ENCODE measurements around the gene ZNF30. TPM values are rescaled to one million over a fixed set of nuclear protein-coding genes. Genes with fewer than 3 reads are reported as not detected.
"Not testable (repeated sequence)": the region's sequence is repeated elsewhere in the genome, so short reads cannot be mapped to it uniquely, and the experiment has no call there.

ZNF30 gene
- total and polyA plus RNA-seq, 7 donors = 0.86 to 6.6 (median 1.8) TPM

DNA sequence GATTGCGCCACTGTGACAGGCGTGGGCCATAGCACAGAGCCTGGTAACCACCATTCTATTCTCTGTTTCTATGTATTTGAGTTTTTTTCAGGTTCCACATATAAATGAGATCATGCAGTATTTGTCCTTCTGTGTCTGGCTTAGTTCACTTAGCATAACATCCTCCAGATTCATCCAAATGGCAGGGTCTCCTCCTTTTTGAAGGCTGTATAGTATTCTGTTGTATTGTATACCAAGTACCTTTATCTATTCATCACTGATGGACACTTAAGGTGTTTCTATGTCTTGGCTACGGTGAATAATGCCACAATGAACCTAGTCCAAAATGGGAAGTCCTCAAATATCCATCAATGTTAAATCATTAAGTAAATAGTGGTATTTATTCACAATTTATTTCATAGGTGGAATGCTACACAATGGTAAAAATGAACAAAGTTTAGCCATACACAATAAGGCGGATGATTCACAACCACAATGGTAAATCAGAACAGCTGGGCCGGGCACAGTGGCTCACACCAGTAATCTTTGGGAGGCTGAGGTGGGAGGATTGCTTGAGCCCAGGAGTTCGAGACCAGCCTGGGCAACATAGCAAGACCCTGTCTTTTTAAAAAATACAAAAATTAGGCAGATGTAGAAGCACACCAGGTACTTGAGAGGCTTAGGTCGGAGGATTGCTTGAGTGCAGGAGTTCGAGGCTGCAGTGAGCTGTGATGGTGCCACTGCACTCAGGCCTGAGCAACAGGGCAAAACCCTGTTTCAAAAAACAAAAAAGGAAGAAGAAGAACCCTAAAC lies 65.0 kb downstream of the ZNF30 start:
- no peaks in the 10 kb centered on the region for H3K4me1 ChIP-seq
- WGBS, 3 donors = 89 to 96% (median 90%) methylated on average over 8 of the region's 8 CpGs
- H3K9me3 ChIP-seq = no peaks in the 10 kb centered on the region
- H3K36me3 ChIP-seq (ENCODE audit: insufficient read depth in 1 of 2, low read depth in 1 of 2) = no peaks in the 10 kb centered on the region
- intact Hi-C loops (cut with DNase I) = no loop called here
- peak in 1 of 2 donors; percentile 8 for DNase-seq
- ATAC-seq = no peak
- no peaks in the 10 kb centered on the region for H3K27me3 ChIP-seq (ENCODE audit: insufficient read depth in 3 of 3, low read length in 2 of 3)
- no peak overlapping the region for H3K27ac ChIP-seq
- TF ChIP-seq, protein P1, sequence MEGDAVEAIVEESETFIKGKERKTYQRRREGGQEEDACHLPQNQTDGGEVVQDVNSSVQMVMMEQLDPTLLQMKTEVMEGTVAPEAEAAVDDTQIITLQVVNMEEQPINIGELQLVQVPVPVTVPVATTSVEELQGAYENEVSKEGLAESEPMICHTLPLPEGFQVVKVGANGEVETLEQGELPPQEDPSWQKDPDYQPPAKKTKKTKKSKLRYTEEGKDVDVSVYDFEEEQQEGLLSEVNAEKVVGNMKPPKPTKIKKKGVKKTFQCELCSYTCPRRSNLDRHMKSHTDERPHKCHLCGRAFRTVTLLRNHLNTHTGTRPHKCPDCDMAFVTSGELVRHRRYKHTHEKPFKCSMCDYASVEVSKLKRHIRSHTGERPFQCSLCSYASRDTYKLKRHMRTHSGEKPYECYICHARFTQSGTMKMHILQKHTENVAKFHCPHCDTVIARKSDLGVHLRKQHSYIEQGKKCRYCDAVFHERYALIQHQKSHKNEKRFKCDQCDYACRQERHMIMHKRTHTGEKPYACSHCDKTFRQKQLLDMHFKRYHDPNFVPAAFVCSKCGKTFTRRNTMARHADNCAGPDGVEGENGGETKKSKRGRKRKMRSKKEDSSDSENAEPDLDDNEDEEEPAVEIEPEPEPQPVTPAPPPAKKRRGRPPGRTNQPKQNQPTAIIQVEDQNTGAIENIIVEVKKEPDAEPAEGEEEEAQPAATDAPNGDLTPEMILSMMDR (IDR thresholded peaks at IDR 0.05) = no peak
- H3K4me3 ChIP-seq = no peak overlapping the region

GRCh38 chr19:34992582-34992981 lies 65.9 kb downstream of the ZNF30 start:
- H3K4me1 ChIP-seq; H3K27me3 ChIP-seq (ENCODE audit: insufficient read depth in 3 of 3, low read length in 2 of 3); H3K4me3 ChIP-seq; H3K27ac ChIP-seq; DNase-seq; H3K9me3 ChIP-seq; ATAC-seq; intact Hi-C loops (cut with DNase I); H3K36me3 ChIP-seq (ENCODE audit: insufficient read depth in 1 of 2, low read depth in 1 of 2): not testable (repeated sequence)
- WGBS, 3 donors = 84 to 94% (median 86%) methylated on average over 7 of the region's 7 CpGs

GRCh38 chr19:34994286-34994642 lies 67.6 kb downstream of the ZNF30 start:
- DNase-seq (no peak), ATAC-seq (peak in 2 of 4 donors; percentile 16 to 18)
- Histone ChIP-seq H3K4me3 (peak overlapping the region; percentile 62), H3K27me3 (ENCODE audit: insufficient read depth in 3 of 3, low read length in 2 of 3) (no peaks in the 10 kb centered on the region), H3K9me3 (no peaks in the 10 kb centered on the region), H3K4me1 (peaks cover 6% of the 10 kb centered on the region), H3K27ac (peak overlapping the region; percentile 81), H3K36me3 (ENCODE audit: insufficient read depth in 1 of 2, low read depth in 1 of 2) (no peaks in the 10 kb centered on the region)
- 48 to 59% (median 49%) methylated on average over 9 of the region's 9 CpGs for WGBS, 3 donors
- TF ChIP-seq, protein P1 (IDR thresholded peaks at IDR 0.05) = no peak
- intact Hi-C loops (cut with DNase I) = no loop called here

Other genes starting within 250 kb of the ZNF30 start
- gene SCGB2B2, start 249.7 kb upstream of the ZNF30 start, total RNA-seq = 1 to 10 TPM in 1 of 4 donors, under 1 TPM in 3; 0.17 to 1.0 (median 0.41) TPM
- 1 to 10 TPM in 1 of 3 donors, under 1 TPM in 2; 0.13 to 1.1 (median 0.14) TPM for gene SCGB2B2, start 249.7 kb upstream of the ZNF30 start, polyA plus RNA-seq
- gene ZNF302, start 249.2 kb upstream of the ZNF30 start, total RNA-seq = 10 to 100 TPM; 24.3 to 32.2 (median 27.2) TPM
- 10 to 100 TPM; 20.4 to 86.3 (median 21.7) TPM for gene ZNF302, start 249.2 kb upstream of the ZNF30 start, polyA plus RNA-seq
- 10 to 100 TPM; 15.4 to 21.2 (median 17.9) TPM for gene ZNF181, start 192.7 kb upstream of the ZNF30 start, total RNA-seq
- gene ZNF181, start 192.7 kb upstream of the ZNF30 start, polyA plus RNA-seq = 10 to 100 TPM in 2 of 3 donors, 1 to 10 TPM in 1; 7.8 to 47.2 (median 22.6) TPM
- 1 to 10 TPM; 1.7 to 3.8 (median 2.8) TPM for gene ZNF599, start 153.7 kb upstream of the ZNF30 start, total RNA-seq
- gene ZNF599, start 153.7 kb upstream of the ZNF30 start, polyA plus RNA-seq = 1 to 10 TPM; 1.6 to 5.6 (median 2.6) TPM
- 1 to 10 TPM; 1.5 to 4.2 (median 2.0) TPM for gene ZNF792, start 37.3 kb downstream of the ZNF30 start, total RNA-seq
- gene ZNF792, start 37.3 kb downstream of the ZNF30 start, polyA plus RNA-seq = 1 to 10 TPM in 1 of 3 donors, under 1 TPM in 2; 0.83 to 1.3 (median 0.93) TPM
- gene GRAMD1A, start 73.4 kb downstream of the ZNF30 start, total RNA-seq = 10 to 100 TPM; 36.3 to 55.0 (median 38.3) TPM
- 10 to 100 TPM; 15.6 to 33.4 (median 17.4) TPM for gene GRAMD1A, start 73.4 kb downstream of the ZNF30 start, polyA plus RNA-seq
- 100 to 1,000 TPM in 3 of 4 donors, 10 to 100 TPM in 1; 95.9 to 345 (median 218) TPM for gene SCN1B, start 103.6 kb downstream of the ZNF30 start, total RNA-seq
- gene SCN1B, start 103.6 kb downstream of the ZNF30 start, polyA plus RNA-seq = 100 to 1,000 TPM in 2 of 3 donors, 10 to 100 TPM in 1; 55.6 to 282 (median 248) TPM
- gene HPN, start 114.8 kb downstream of the ZNF30 start, total RNA-seq = 10 to 100 TPM in 2 of 4 donors, 1 to 10 TPM in 2; 2.5 to 17.7 (median 8.1) TPM
- gene HPN, start 114.8 kb downstream of the ZNF30 start, polyA plus RNA-seq = 10 to 100 TPM in 1 of 3 donors, 1 to 10 TPM in 2; 1.6 to 12.6 (median 5.2) TPM
- not detected for gene FXYD3, start 188.9 kb downstream of the ZNF30 start, total RNA-seq
- under 1 TPM; 0.10 to 0.38 (median 0.13) TPM for gene FXYD3, start 188.9 kb downstream of the ZNF30 start, polyA plus RNA-seq
- gene LGI4, start 208.2 kb downstream of the ZNF30 start, total RNA-seq = 10 to 100 TPM in 3 of 4 donors, 1 to 10 TPM in 1; 3.3 to 22.1 (median 17.3) TPM
- gene LGI4, start 208.2 kb downstream of the ZNF30 start, polyA plus RNA-seq = 10 to 100 TPM in 1 of 3 donors, 1 to 10 TPM in 2; 3.2 to 17.1 (median 9.5) TPM
- 100 to 1,000 TPM; 409 to 860 (median 548) TPM for gene FXYD1, start 211.9 kb downstream of the ZNF30 start, total RNA-seq
- 100 to 1,000 TPM; 210 to 581 (median 299) TPM for gene FXYD1, start 211.9 kb downstream of the ZNF30 start, polyA plus RNA-seq
- under 1 TPM in 3 of 4 donors, not detected in 1; 0.56 to 0.65 (median 0.58) TPM for gene FXYD7, start 216.4 kb downstream of the ZNF30 start, total RNA-seq
- under 1 TPM in 1 of 3 donors, not detected in 2; 0.13 TPM for gene FXYD7, start 216.4 kb downstream of the ZNF30 start, polyA plus RNA-seq
- gene FXYD5, start 227.8 kb downstream of the ZNF30 start, total RNA-seq = 10 to 100 TPM in 3 of 4 donors, 1 to 10 TPM in 1; 9.5 to 14.8 (median 11.7) TPM
- gene FXYD5, start 227.8 kb downstream of the ZNF30 start, polyA plus RNA-seq = 10 to 100 TPM in 2 of 3 donors, 1 to 10 TPM in 1; 6.4 to 19.1 (median 11.5) TPM